ACC112 (cell line): ENCODE data around the gene MRGPRF.

Experiments used
- H2AFZ ChIP-seq: fragments of 200-600 bp; sonication (generic); one replicate; pipeline ENCODE4 v1.6.0; 2017; ENCODE audit warnings: antibody characterized with exemption, low read length; ENCODE audit not compliant: unreplicated experiment
- H3K27ac ChIP-seq: fragments of 200-600 bp; sonication (generic); 2 replicates; pipeline ENCODE4 v1.5.1; 2014; ENCODE audit warnings: low read depth, mild to moderate bottlenecking, antibody characterized with exemption, low read length, moderate library complexity
- H3K27me3 ChIP-seq: fragments of 200-600 bp; sonication (generic); 2 replicates; pipeline ENCODE4 v1.6.1; 2014; ENCODE audit warnings: mild to moderate bottlenecking, antibody characterized with exemption, low read length, moderate library complexity, mixed read lengths; ENCODE audit not compliant: insufficient read depth
- H3K36me3 ChIP-seq: fragments of 200-600 bp; sonication (generic); 2 replicates; pipeline ENCODE4 v1.6.1; 2016; ENCODE audit warnings: mild to moderate bottlenecking, antibody characterized with exemption, low read length, moderate library complexity, mixed read lengths; ENCODE audit not compliant: insufficient read depth
- H3K4me1 ChIP-seq: fragments of 200-600 bp; sonication (generic); one replicate; pipeline ENCODE4 v1.6.1; 2016; ENCODE audit warnings: low read length, mixed read lengths; ENCODE audit not compliant: insufficient read depth, unreplicated experiment, control insufficient read depth
- H3K4me3 ChIP-seq: fragments of 200-600 bp; sonication (generic); 2 replicates; pipeline ENCODE4 v1.5.1; 2014; ENCODE audit warnings: mild to moderate bottlenecking, low read depth, low read length
- H3K79me2 ChIP-seq: fragments of 200-600 bp; sonication (generic); one replicate; pipeline ENCODE4 v1.6.0; 2016; ENCODE audit warnings: low read length; ENCODE audit not compliant: control insufficient read depth, unreplicated experiment, insufficient read depth

Gene MRGPRF

GRCh38 chr11:68969386-68969785, 43.7 kb downstream of the MRGPRF start:
- peaks cover 53% of the 10 kb centered on the region for H3K27me3 ChIP-seq
- no peaks in the 10 kb centered on the region for H3K79me2 ChIP-seq
- H3K4me1 ChIP-seq, result no peaks in the 10 kb centered on the region
- H3K4me3 ChIP-seq, result no peak overlapping the region
- no peak overlapping the region for H3K27ac ChIP-seq
- no peak overlapping the region for H2AFZ ChIP-seq
- no peaks in the 10 kb centered on the region for H3K36me3 ChIP-seq

GRCh38 chr11:68968306-68969250, 44.5 kb downstream of the MRGPRF start:
- peaks cover 53% of the 10 kb centered on the region for H3K27me3 ChIP-seq
- no peak overlapping the region for H3K27ac ChIP-seq
- H3K4me1 ChIP-seq, result no peaks in the 10 kb centered on the region
- no peaks in the 10 kb centered on the region for H3K79me2 ChIP-seq
- H2AFZ ChIP-seq, result no peak overlapping the region
- H3K4me3 ChIP-seq, result no peak overlapping the region
- no peaks in the 10 kb centered on the region for H3K36me3 ChIP-seq

DNA sequence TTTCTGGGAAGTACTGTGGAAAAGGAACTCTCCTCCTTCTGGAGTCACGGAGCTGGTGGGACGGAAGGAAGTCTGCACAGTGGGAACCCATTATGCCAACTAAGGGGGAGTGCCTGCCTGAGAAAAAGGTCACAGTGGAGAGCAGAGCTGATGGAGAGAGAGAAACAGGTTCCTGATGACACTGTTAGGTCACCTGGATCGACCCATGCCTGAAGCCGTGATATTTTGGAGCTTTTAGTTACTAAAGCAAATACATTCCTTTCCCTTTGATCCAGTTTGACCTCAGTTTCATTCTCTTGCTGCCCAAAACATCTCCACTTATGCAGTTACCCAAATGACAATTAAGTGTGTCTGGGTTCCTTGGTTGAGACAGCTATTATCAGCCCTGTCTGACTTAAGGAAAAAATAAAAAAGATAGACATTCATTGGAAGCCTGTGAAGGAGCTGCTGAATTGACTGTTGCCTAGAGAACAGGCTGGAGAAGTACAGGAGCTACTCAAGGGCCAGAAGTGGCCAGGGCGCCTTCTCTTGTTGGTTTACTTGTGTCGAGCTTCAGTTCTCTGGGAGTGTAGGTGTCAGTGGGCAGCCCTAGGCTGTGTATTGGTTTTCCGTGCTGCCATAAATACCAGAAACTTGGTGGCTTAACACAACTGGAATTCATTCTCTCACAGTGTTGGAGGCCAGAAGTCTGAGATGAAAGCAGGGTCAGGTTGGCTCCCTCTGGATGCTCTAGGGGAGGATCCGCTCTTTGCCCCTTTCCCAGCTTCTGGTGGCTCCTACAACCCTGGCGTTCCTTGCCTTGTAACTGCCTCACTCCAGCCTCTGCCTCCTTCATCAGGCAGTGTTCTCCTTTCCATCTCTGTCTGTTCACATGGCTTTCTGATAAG, 45.9 kb downstream of the MRGPRF start:
- Histone ChIP-seq H3K79me2 (no peaks in the 10 kb centered on the region), H3K36me3 (no peaks in the 10 kb centered on the region), H3K4me3 (no peak overlapping the region), H3K27ac (no peak overlapping the region), H2AFZ (no peak overlapping the region), H3K27me3 (peaks cover 53% of the 10 kb centered on the region), H3K4me1 (no peaks in the 10 kb centered on the region)

DNA sequence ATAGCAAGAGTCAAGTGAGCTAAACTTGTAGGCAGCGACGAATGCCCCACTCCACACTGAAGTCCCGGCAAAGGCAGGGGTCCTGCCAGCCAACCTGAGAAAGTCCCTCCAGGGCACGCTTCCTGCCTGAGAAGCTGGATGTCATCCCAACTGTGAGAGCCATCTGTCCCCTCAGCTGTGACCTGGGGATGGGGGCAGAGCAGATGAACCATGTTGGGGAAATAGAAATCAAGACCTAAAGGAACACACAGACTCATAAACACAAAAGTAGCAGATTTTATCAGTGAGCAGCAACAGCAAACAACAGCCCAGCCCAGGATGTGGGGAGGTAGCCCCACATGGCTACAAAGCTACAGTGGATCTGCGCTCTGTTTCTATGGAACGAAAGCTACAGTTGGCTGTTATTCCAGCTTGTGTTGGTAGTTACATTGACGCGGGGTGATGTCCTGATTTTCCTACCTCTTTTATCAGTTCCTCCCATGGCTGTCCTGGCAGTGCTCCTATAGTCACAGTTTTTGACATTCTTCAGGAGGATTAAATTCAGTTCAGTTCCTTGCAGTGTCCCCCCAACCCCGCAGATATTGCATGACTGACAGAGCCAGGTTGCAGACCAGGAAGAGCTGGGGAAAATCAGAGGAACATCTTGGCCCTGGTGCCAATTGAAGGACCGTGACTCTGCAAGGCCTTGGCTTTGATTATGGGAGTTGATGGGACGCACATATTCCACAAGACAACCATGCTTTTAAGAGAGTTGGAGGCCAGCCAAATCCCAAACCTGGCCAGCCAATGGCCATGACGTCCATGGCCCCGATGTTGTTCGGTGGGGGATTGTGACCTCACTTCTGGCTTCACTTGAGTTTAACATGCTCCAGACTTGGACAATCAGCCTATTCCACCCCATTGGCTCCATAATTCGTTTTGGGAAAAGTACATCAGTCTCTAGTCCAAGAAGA, 46.9 kb downstream of the MRGPRF start:
- H3K27ac ChIP-seq, result no peak overlapping the region
- no peaks in the 10 kb centered on the region for H3K4me1 ChIP-seq
- no peak overlapping the region for H2AFZ ChIP-seq
- no peaks in the 10 kb centered on the region for H3K36me3 ChIP-seq
- H3K4me3 ChIP-seq, result no peak overlapping the region
- H3K79me2 ChIP-seq, result no peaks in the 10 kb centered on the region
- peaks cover 49% of the 10 kb centered on the region for H3K27me3 ChIP-seq

DNA sequence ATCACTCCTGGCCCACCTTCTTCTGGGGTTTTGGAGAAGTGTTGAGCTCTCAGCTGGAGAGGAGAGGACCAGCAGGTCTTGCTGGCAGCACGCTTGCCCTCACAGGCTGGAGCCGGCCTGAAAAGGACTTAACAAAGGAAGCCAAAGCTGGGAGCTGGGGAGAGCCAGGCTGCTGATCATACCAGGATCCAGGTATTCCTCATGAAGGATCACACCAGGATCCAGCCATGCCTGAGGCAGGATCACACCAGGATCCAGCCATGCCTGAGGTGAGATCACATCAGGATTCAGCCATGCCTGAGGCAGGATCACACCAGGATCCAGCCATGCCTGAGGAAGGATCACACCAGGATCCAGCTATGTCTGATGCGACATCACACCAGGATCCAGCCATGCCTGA, 49.3 kb downstream of the MRGPRF start:
- H3K79me2 ChIP-seq, result no peaks in the 10 kb centered on the region
- H3K4me3 ChIP-seq, result no peak overlapping the region
- no peak overlapping the region for H3K27ac ChIP-seq
- H3K36me3 ChIP-seq, result no peaks in the 10 kb centered on the region
- peaks cover 36% of the 10 kb centered on the region for H3K27me3 ChIP-seq
- H3K4me1 ChIP-seq, result no peaks in the 10 kb centered on the region
- H2AFZ ChIP-seq, result no peak overlapping the region

- H3K27ac ChIP-seq, result no peak overlapping the region
- no peaks in the 10 kb centered on the region for H3K4me1 ChIP-seq
- no peak overlapping the region for H3K4me3 ChIP-seq
- H3K79me2 ChIP-seq, result no peaks in the 10 kb centered on the region
- no peak overlapping the region for H2AFZ ChIP-seq
- no peaks in the 10 kb centered on the region for H3K36me3 ChIP-seq
- H3K27me3 ChIP-seq, result peaks cover 26% of the 10 kb centered on the region
Observed at GRCh38 chr11:68962527-68963250, 50.4 kb downstream of the MRGPRF start.

- no peaks in the 10 kb centered on the region for H3K36me3 ChIP-seq
- no peaks in the 10 kb centered on the region for H3K4me1 ChIP-seq
- no peak overlapping the region for H3K4me3 ChIP-seq
- H3K27ac ChIP-seq, result no peak overlapping the region
- H2AFZ ChIP-seq, result no peak overlapping the region
- H3K27me3 ChIP-seq, result peaks cover 11% of the 10 kb centered on the region; the same call in 1 of the 2 replicates
- H3K79me2 ChIP-seq, result no peaks in the 10 kb centered on the region
Observed at GRCh38 chr11:68961245-68961644, 51.8 kb downstream of the MRGPRF start.

DNA sequence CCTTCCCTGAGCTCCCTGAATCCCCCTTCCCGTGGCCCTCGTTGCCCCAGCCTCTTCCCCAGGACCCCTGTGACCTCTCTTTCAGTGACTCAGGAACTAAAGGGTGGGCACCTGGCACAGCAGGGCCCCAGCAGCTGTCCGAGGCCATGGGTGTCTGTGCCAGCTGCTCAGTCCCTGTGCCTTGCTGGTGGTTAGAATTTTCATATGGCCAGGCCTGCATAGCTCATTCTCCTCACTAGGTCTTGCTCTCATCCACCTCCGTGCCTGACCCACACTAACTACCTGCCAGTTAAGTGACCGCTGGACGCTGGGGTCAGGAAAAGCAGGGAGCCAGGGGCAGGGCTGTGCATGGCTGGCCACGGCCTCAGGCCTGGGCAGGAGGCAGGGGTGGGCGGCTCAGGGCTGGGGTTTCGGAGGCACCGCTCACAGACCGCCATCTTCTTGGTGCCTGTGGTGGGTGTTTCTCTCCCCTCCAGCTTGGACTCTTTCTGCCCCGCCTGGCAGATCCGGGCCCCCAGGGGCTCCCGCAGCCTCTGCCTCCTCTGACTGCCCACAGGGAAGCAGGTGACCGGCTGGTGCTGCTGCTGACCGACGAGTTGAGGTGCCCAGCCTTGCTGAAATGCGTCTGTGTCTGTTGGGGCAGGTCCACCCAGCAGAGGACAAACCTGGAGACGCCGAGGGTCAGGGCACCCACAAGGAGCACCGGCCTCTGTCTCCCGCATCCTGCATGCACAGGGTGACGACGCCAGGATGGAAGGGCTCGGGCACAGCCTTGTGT, 52.6 kb downstream of the MRGPRF start:
- peaks cover 4% of the 10 kb centered on the region; the same call in 1 of the 2 replicates for H3K27me3 ChIP-seq
- no peaks in the 10 kb centered on the region for H3K36me3 ChIP-seq
- peaks cover 2% of the 10 kb centered on the region for H3K4me1 ChIP-seq
- H3K79me2 ChIP-seq, result no peaks in the 10 kb centered on the region
- no peak overlapping the region for H2AFZ ChIP-seq
- no peak overlapping the region for H3K27ac ChIP-seq
- no peak overlapping the region for H3K4me3 ChIP-seq
